GM19328 (cell line): ENCODE data around the gene NUP93.

Source experiments
- ATAC-seq: cut with Tn5 transposase; IDR thresholded peaks from one replicate; pipeline ENCODE4 v1.9.1; 2021; ENCODE audit warnings: mild to moderate bottlenecking, moderate library complexity; ENCODE audit not compliant: unreplicated experiment

NUP93 gene

GRCh38 chr16:56885446-56886162 lies 155.7 kb downstream of the NUP93 start:
- no peak for ATAC-seq

GRCh38 chr16:56886296-56886695 lies 156.4 kb downstream of the NUP93 start:
- no peak for ATAC-seq

- ATAC-seq: no peak
Observed at GRCh38 chr16:56886826-56887225, 156.9 kb downstream of the NUP93 start.

GRCh38 chr16:56888806-56889205 lies 158.9 kb downstream of the NUP93 start:
- ATAC-seq: peak; percentile 67

- no peak for ATAC-seq
Observed at GRCh38 chr16:56889206-56889605, 159.3 kb downstream of the NUP93 start.

GRCh38 chr16:56891685-56892084 lies 161.8 kb downstream of the NUP93 start:
- no peak for ATAC-seq

- ATAC-seq: no peak
Observed at GRCh38 chr16:56892705-56893104, 162.8 kb downstream of the NUP93 start.

GRCh38 chr16:56894331-56894917 lies 164.5 kb downstream of the NUP93 start:
- ATAC-seq: no peak

- no peak for ATAC-seq
Observed at GRCh38 chr16:56895813-56896212, 165.9 kb downstream of the NUP93 start.

GRCh38 chr16:56896244-56896643 lies 166.3 kb downstream of the NUP93 start:
- ATAC-seq: no peak

GRCh38 chr16:56897026-56897799 lies 167.3 kb downstream of the NUP93 start:
- no peak for ATAC-seq

- ATAC-seq: peak; percentile 77
Observed at GRCh38 chr16:56898847-56899246, 168.9 kb downstream of the NUP93 start.
